GM19193 (cell line): ENCODE results near the gene SAV1.

ENCODE experiments used
- POLR2A ChIP-seq: IDR thresholded peaks from 4 replicates; pipeline ENCODE4 v1.6.1; 2011; ENCODE audit not compliant: insufficient read depth, insufficient read length; ENCODE audit errors: extremely low read depth

The SAV1 gene

DNA sequence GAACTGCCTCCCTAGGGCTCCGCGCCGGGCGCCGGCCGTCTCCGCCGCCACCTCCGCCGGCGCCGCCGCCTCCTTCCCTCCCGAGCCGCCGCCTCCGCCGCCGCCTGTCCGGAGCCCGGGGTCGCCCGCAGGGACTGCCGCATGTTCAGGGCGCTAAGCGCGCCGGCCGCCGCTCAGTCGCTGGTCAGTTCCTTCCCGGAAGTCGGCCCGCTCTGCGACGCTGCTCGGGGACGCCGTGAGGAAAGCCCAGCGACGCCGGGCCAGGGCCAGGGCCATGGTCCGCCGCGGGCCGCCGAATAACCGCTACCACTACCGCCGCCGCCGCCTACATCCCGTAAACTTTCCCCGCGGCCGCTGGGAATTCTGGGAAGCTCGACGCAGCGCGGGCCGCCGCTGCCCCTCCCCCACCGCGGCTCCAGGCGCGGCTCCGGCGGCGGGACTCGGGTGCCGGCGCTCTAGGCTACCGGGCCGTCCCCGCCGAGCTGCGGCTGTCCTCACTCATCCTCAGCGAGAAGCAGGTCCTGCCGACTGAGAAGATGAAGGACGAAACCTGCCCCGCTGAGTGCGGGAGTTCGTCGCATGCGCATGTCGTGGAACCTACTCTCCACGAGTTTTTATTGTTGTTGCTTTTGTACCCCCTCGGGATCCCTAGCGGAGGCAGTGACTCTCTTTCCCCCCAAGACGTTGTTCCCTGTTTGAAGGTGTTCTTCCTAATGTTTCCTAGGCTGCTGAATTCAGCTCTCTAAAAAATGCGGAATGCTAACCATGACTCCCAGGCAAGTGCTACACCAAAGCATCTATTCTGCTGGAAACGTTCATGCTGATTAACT, at the start of gene SAV1:
TSS of gene SAV1 (minus strand) at position 311 of the 830 bp plus-strand sequence. CDS start 339 bp downstream, outside the sequence.
- TF ChIP-seq POLR2A = peak; percentile 88

DNA sequence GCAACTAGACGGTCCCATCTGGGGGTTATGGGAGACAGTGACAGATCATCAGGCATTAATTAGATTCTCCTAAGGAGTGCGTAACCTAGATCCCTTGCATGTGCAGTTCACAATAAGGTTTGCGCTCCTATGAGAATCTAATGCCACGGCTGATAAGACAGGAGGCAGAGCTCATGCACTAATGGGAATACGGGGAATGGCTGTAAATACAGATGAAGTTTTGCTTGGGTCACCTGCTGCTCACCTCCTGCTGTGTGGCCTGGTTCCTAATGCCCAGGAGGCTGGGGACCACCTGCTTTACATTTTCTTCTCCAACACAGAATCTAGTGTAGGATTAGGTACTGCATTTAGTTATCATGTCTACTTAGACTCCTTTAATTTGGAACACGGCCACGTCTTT, 49.7 kb upstream of the SAV1 start:
- TF ChIP-seq POLR2A = peak; percentile 40

- no peak for TF ChIP-seq POLR2A
Observed at GRCh38 chr14:50714450-50715073, 46.5 kb upstream of the SAV1 start.

GRCh38 chr14:50711043-50711442, 42.9 kb upstream of the SAV1 start:
- TF ChIP-seq POLR2A = no peak

DNA sequence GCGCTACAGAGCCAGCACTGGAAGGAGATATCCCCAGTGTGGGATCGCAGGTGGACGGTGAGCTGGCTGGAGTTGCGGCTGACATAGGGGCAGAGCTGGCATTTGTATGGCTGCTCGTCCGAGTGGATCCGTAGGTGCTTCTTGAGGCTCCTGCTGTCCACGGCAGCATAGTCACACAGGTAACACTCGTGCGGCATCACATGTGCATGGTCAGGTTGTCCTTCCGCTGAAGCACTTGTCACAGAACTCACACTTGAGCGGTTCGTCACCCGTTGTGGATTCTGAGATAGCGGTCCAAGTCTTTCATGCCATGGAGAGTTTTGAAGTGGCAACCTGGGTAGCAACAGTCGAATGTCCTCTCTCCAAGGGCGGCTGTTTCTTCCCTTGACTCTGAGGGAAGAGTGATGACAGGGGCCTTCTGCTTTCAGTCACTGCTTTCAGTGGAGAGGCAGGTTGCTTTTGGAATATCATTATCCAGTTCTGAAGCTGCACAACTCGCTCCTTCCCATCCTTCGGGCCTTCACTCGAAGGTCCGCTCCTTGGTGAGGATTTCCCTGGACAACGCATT, 37.0 kb upstream of the SAV1 start:
- no peak for TF ChIP-seq POLR2A

- no peak for TF ChIP-seq POLR2A
Observed at GRCh38 chr14:50704454-50705010, 36.4 kb upstream of the SAV1 start.

DNA sequence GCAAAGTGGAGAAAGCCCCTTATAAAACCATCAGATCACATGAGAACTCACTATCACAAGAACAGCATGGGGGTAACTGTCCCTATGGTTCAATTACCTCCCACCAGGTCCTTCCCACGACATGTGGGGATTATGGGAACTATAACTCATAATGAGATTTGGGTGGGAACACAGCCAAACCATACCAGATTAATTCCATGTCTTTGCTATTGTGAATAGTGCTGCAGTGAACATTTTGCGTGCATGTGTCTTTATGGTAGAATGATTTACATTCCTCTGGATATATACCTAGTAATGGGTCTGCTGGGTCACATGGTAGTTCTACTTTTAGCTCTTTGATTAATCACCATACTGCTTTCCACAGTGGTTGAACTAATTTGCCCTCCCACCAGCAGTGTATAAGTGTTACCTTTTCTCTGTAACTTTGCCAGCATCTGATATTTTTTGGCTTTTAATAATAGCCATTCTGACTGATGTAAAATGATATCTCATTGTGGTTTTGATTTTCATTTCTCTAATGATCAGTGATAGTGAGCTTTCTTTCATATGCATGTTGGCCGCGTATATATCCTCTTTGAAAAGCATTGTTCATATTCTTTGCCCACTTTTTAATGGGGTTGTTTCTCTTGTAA, 29.7 kb upstream of the SAV1 start:
- TF ChIP-seq POLR2A = no peak

DNA sequence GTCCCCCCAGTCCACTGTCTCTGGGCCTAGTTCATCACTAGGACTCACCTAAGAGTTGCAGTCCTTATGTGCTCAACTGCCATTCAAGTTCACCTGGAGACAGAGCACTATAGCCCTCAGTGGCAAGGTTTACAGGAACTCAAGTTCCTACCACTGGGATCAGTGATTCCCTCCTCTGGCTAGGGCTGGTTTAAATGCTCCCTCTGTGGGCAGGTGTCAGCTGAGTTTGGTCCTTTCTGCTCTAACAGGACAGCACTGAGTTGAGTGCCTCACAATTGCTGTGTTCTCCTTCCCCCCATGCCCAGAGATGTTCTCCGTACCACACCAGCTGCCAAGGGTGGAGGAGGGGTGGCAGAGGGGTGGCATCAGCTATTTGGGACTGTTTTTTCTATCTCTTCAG, 20.8 kb upstream of the SAV1 start:
- no peak for TF ChIP-seq POLR2A

- no peak for TF ChIP-seq POLR2A
Observed at GRCh38 chr14:50679674-50680073, 11.6 kb upstream of the SAV1 start.

GRCh38 chr14:50678163-50678562, 10.1 kb upstream of the SAV1 start:
- TF ChIP-seq POLR2A = no peak

GRCh38 chr14:50677527-50678063, 9.5 kb upstream of the SAV1 start:
- TF ChIP-seq POLR2A = no peak

- no peak for TF ChIP-seq POLR2A
Observed at GRCh38 chr14:50676814-50677516, 8.9 kb upstream of the SAV1 start.

GRCh38 chr14:50675597-50675996, 7.5 kb upstream of the SAV1 start:
- TF ChIP-seq POLR2A = no peak

GRCh38 chr14:50670866-50671256, 2.8 kb upstream of the SAV1 start:
- no peak for TF ChIP-seq POLR2A

GRCh38 chr14:50670196-50670865, 2.2 kb upstream of the SAV1 start:
- TF ChIP-seq POLR2A = no peak
